Kidney epithelial cell (primary cell): ENCODE data around the gene ANKRD30A. TPM values are rescaled to one million over a fixed set of nuclear protein-coding genes. Genes with fewer than 3 reads are reported as not detected.

Source experiments
- DNase-seq: peaks from one replicate; pipeline ENCODE4 v3.0.0-alpha.2; 2010; ENCODE audit warnings: low read depth
- H3K27me3 ChIP-seq: 2 replicates; pipeline ENCODE4 v1.6.0; 2011; ENCODE audit warnings: low read length; ENCODE audit not compliant: control insufficient read depth, insufficient read depth
- H3K36me3 ChIP-seq: 2 replicates; pipeline ENCODE4 v1.5.1; 2011; ENCODE audit warnings: low read length; ENCODE audit not compliant: control insufficient read depth, insufficient read depth
- H3K4me3 ChIP-seq: 2 replicates; pipeline ENCODE4 v1.5.1; 2011; ENCODE audit warnings: low read depth, mild to moderate bottlenecking, control low read depth, low read length
- CTCF ChIP-seq: IDR thresholded peaks from 2 replicates; pipeline ENCODE4 v1.5.1; 2011; ENCODE audit warnings: mild to moderate bottlenecking, moderate library complexity, low read length, control low read depth, inconsistent platforms; ENCODE audit not compliant: insufficient read depth, poor library complexity, severe bottlenecking
- total RNA-seq: library from RNA; depleted of rRNA; stranded (reverse); fragments of >200 nt; gene quantifications from 2 replicates; pipeline ENCODE4 v1.2.3, GENCODE V29; 2015

ANKRD30A gene
- total RNA-seq, 1 donor from 2014 or later = not detected

- H3K27me3 ChIP-seq = no peaks in the 10 kb centered on the region
- H3K36me3 ChIP-seq = no peaks in the 10 kb centered on the region
- no peak overlapping the region for H3K4me3 ChIP-seq
- no peak for DNase-seq
- TF ChIP-seq CTCF = no peak
Observed at GRCh38 chr10:37401225-37401624, 275.8 kb downstream of the ANKRD30A start.

GRCh38 chr10:37403776-37404175, 278.4 kb downstream of the ANKRD30A start:
- Histone ChIP-seq H3K36me3 (no peaks in the 10 kb centered on the region), H3K27me3 (no peaks in the 10 kb centered on the region), H3K4me3 (no peak overlapping the region)
- no peak for TF ChIP-seq CTCF
- DNase-seq = no peak
